ENCODE measurements around the gene THADA.
A peak's percentile ranks its signal among the peaks of the same experiment; 100 is the strongest.

Gene THADA

DNA sequence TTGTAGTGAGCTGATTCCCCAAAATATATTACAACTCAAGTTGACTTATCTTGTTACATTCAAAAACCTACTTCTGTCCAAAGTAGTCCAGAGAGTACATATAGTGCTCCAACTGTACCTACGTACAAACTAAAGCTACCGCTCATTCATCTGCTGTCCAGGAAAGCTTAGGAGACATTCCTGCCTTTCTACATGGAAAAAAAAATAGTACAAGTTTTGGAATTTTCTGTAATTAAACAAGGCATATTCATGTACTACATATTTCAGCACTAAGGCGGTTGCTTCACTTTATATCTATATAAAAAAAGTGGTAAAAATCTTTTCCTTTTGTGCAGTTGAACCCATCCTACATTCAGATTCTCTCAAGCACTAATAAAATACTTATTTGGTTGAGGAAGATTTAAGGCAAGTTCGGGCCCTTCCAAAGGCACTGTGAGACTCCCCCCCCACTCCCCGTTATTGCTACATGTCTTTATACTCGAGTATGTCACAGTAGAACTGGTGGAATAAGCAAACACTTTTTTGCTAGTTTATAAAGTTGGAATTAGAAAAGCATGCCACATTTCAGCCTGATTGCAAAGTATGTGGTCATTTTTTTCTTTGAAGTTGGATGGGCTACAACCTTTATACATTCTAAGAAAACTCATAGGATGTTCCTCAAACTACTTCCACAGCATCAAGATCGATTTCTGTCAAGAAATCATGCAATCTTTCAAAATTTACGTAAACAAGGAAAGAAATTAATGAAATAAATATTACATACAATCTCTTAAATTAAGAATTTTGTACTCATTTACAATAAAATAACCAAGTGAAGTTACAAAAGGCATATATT, 373.1 kb downstream of the THADA start:
- H3K4me3 ChIP-seq (ENCODE audit: low read length): peak overlapping the region; percentile 72
- peak; percentile 42 for DNase-seq (ENCODE audit: low read depth)
- no peak for TF ChIP-seq CTCF (conservative IDR thresholded peaks at IDR 0.05; ENCODE audit: low read length)

DNA sequence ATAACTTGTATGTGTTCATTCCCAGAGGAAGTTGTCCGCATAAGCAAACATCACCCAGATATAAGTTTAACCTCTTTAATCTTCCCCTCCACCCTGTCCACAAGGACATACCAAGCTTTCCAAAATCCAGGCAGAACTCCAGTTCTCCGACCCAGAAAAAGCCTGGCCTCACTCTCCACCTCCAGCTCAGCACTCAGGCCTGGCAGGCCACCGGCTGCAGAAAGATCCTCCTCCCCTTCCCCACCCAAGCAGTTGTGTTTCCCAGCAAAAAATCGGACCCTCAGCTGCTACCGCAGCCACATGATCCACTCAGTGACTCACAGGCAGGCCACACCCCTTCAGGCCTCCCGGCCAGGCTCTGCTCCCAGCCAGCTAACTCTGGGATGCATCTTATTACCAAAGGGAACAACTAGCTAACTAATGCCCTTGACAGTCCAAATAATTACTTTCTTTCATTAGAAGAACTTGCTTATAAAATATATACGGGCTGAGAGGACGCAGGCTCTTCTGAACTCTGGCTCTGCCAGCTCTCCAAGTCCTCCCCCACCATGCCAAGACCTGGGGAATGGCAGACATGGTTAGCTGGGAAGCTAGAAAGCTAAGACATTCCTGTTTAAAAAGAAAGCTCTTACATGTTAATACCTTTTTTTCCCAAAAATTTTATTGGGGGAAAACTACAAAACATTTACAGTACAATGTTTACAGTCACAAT, 373.9 kb downstream of the THADA start:
- H3K4me3 ChIP-seq (ENCODE audit: low read length): peak overlapping the region; percentile 72
- TF ChIP-seq CTCF (conservative IDR thresholded peaks at IDR 0.05; ENCODE audit: low read length): no peak
- peak; percentile 95 for DNase-seq (ENCODE audit: low read depth)

- DNase-seq (ENCODE audit: low read depth): peak; percentile 91
- TF ChIP-seq CTCF (conservative IDR thresholded peaks at IDR 0.05; ENCODE audit: low read length): no peak
- peak overlapping the region; percentile 72 for H3K4me3 ChIP-seq (ENCODE audit: low read length)
Observed at GRCh38 chr2:43221124-43221762, 374.6 kb downstream of the THADA start.

DNA sequence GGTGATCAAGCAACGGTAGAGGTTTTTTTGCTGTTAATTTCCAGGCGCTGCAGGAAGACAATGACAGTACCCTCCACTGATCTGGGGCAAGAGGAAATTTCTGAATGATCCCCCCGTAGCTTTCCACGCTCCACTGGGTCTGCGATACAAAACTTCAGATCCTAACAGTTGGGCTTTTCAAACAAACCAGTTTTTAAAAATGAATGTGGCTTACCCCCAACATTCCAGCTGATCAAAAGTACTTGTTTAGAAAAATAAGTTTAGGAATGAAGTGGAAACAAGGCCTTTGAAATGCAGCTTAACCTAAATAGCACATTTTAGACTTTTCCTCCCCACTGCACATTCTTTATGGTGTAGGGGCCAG, 375.1 kb downstream of the THADA start:
- peak overlapping the region; percentile 72 for H3K4me3 ChIP-seq (ENCODE audit: low read length)
- TF ChIP-seq CTCF (conservative IDR thresholded peaks at IDR 0.05; ENCODE audit: low read length): no peak
- DNase-seq (ENCODE audit: low read depth): no peak

- peak overlapping the region; percentile 72 for H3K4me3 ChIP-seq (ENCODE audit: low read length)
- peak; percentile 51 for DNase-seq (ENCODE audit: low read depth)
- no peak for TF ChIP-seq CTCF (conservative IDR thresholded peaks at IDR 0.05; ENCODE audit: low read length)
Observed at GRCh38 chr2:43220229-43220751, 375.5 kb downstream of the THADA start.

DNA sequence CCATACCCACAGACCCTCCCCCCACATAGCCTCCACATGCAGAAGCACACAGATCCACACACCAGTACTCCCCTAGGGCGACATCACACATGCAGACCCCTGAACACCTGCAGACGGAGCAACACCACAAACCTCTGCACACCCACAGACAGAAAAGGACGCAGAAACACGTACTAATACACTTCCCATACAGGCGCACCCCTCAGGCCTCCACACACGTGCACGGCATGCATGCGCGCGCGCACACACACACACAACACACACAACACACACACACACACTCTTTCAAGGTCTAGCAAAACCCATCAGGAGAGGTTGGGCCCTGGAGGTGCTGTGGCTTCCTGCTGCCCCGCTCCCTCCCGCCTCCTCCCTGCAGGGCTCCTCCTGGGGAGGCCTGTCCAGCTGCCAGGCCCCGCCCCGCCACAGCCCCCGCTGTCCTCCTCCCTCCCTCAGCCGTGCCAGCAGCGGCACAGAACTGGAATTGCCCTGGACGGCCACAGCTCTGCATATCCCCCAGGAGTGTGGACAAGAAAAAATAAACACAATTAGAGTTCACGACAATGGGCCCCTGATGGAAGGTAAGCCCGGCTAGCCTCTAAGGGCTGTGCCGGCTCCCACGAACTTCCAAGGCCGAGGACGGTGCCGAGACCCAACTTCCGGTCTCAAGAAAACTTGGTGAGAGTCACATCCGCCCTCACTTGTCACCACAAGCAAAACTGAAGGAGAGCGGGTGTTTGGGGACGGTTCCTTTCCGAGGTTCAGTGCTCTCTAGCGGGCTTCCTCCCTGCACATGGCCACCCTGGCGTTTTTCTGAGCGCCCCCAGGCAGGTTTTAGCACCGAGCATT, 376.2 kb downstream of the THADA start:
- peak; percentile 78 for DNase-seq (ENCODE audit: low read depth)
- peak overlapping the region; percentile 72 for H3K4me3 ChIP-seq (ENCODE audit: low read length)
- no peak; the same call in 1 of the 2 replicates for TF ChIP-seq CTCF (conservative IDR thresholded peaks at IDR 0.05; ENCODE audit: low read length)

All from AG10803 (cell line).